ENCODE results near the gene TGM4. TPM values are rescaled to one million over a fixed set of nuclear protein-coding genes. Genes with fewer than 3 reads are reported as not detected.
"Not testable (repeated sequence)": the region's sequence is repeated elsewhere in the genome, so short reads cannot be mapped to it uniquely, and the experiment has no call there.

TGM4 gene
- total RNA-seq, 1 donor from 2014 or later = not detected

GRCh38 chr3:44848634-44849033 is 25.8 kb upstream of the TGM4 start:
- Mint-ChIP-seq H3K36me3 (ENCODE audit: low read depth, unreplicated experiment) (no peaks in the 10 kb centered on the region), H3K4me1 (ENCODE audit: unreplicated experiment) (peaks cover 34% of the 10 kb centered on the region), H3K4me3 (ENCODE audit: unreplicated experiment) (no peak overlapping the region), H3K9me3 (ENCODE audit: unreplicated experiment) (no peaks in the 10 kb centered on the region), H3K27ac (ENCODE audit: unreplicated experiment) (peak overlapping the region; percentile 88), H3K27me3 (ENCODE audit: unreplicated experiment) (no peaks in the 10 kb centered on the region)
- TF ChIP-seq CTCF (IDR thresholded peaks at IDR 0.05; ENCODE audit: unreplicated experiment) = no peak
- DNase-seq (ENCODE audit: low spot score) = no peak

GRCh38 chr3:44856663-44857062 is 17.7 kb upstream of the TGM4 start:
- not testable (repeated sequence) for H3K27me3 Mint-ChIP-seq (ENCODE audit: unreplicated experiment); H3K4me1 Mint-ChIP-seq (ENCODE audit: unreplicated experiment); DNase-seq (ENCODE audit: low spot score); H3K27ac Mint-ChIP-seq (ENCODE audit: unreplicated experiment); H3K36me3 Mint-ChIP-seq (ENCODE audit: low read depth, unreplicated experiment); H3K4me3 Mint-ChIP-seq (ENCODE audit: unreplicated experiment); H3K9me3 Mint-ChIP-seq (ENCODE audit: unreplicated experiment)

- DNase-seq (ENCODE audit: low spot score) = no peak
- Mint-ChIP-seq H3K4me3 (ENCODE audit: unreplicated experiment) (no peak overlapping the region), H3K27me3 (ENCODE audit: unreplicated experiment) (no peaks in the 10 kb centered on the region), H3K4me1 (ENCODE audit: unreplicated experiment) (peaks cover 12% of the 10 kb centered on the region), H3K9me3 (ENCODE audit: unreplicated experiment) (no peaks in the 10 kb centered on the region), H3K27ac (ENCODE audit: unreplicated experiment) (no peak overlapping the region), H3K36me3 (ENCODE audit: low read depth, unreplicated experiment) (peaks cover 7% of the 10 kb centered on the region)
- no peak for TF ChIP-seq CTCF (IDR thresholded peaks at IDR 0.05; ENCODE audit: unreplicated experiment)
These were observed 14.3 kb upstream of the TGM4 start for GRCh38 chr3:44860117-44860516.

- H3K27me3 Mint-ChIP-seq (ENCODE audit: unreplicated experiment) = no peaks in the 10 kb centered on the region
- H3K4me3 Mint-ChIP-seq (ENCODE audit: unreplicated experiment) = peak within 1 kb of the TSS; percentile 92
- peaks cover 14% of the 10 kb centered on the region for H3K4me1 Mint-ChIP-seq (ENCODE audit: unreplicated experiment)
- no peaks in the 10 kb centered on the region for H3K9me3 Mint-ChIP-seq (ENCODE audit: unreplicated experiment)
- TF ChIP-seq CTCF (IDR thresholded peaks at IDR 0.05; ENCODE audit: unreplicated experiment) = no peak
- peak within 1 kb of the TSS; percentile 88 for H3K27ac Mint-ChIP-seq (ENCODE audit: unreplicated experiment)
- DNase-seq (ENCODE audit: low spot score) = peak; percentile 90
- H3K36me3 Mint-ChIP-seq (ENCODE audit: low read depth, unreplicated experiment) = peaks cover 11% of the 10 kb centered on the region
These were observed 12.8 kb upstream of the TGM4 start, which contains the start of gene TMEM42 for GRCh38 chr3:44861412-44862225. TMEM42 (plus strand) TSS chr3:44861912; CDS start chr3:44861925, 13 bp downstream.

GRCh38 chr3:44862226-44862637 is 12.2 kb upstream of the TGM4 start:
- no peak for TF ChIP-seq CTCF (IDR thresholded peaks at IDR 0.05; ENCODE audit: unreplicated experiment)
- Mint-ChIP-seq H3K36me3 (ENCODE audit: low read depth, unreplicated experiment) (peaks cover 16% of the 10 kb centered on the region), H3K9me3 (ENCODE audit: unreplicated experiment) (no peaks in the 10 kb centered on the region)

More at GRCh38 chr3:44862226-44862637, 12.2 kb upstream of the TGM4 start:
- peak overlapping the region; percentile 92 for H3K4me3 Mint-ChIP-seq (ENCODE audit: unreplicated experiment)
- no peak for DNase-seq (ENCODE audit: low spot score)
- H3K4me1 Mint-ChIP-seq (ENCODE audit: unreplicated experiment) = peaks cover 16% of the 10 kb centered on the region
- no peaks in the 10 kb centered on the region for H3K27me3 Mint-ChIP-seq (ENCODE audit: unreplicated experiment)
- H3K27ac Mint-ChIP-seq (ENCODE audit: unreplicated experiment) = peak overlapping the region; percentile 88

Data from endothelial cell (in vitro differentiated cells).